Esophagus mucosa (tissue), 1 donor: ENCODE measurements around the gene UQCC5. TPM values are rescaled to one million over a fixed set of nuclear protein-coding genes. Genes with fewer than 3 reads are reported as not detected.

ENCODE experiments used
- ATAC-seq: fragments of 200-7000 bp; cut with Tn5 transposase; one replicate; pipeline ENCODE4 v1.9.1; 2020
- total RNA-seq: library from RNA; stranded (reverse); gene quantifications from one replicate; pipeline ENCODE4 v1.2.4, GENCODE V29; 2023
- donor health status: DM: yes; HTN: yes; CAD: no.

The UQCC5 gene
- total RNA-seq, 1 donor from 2014 or later = 17.6 TPM

DNA sequence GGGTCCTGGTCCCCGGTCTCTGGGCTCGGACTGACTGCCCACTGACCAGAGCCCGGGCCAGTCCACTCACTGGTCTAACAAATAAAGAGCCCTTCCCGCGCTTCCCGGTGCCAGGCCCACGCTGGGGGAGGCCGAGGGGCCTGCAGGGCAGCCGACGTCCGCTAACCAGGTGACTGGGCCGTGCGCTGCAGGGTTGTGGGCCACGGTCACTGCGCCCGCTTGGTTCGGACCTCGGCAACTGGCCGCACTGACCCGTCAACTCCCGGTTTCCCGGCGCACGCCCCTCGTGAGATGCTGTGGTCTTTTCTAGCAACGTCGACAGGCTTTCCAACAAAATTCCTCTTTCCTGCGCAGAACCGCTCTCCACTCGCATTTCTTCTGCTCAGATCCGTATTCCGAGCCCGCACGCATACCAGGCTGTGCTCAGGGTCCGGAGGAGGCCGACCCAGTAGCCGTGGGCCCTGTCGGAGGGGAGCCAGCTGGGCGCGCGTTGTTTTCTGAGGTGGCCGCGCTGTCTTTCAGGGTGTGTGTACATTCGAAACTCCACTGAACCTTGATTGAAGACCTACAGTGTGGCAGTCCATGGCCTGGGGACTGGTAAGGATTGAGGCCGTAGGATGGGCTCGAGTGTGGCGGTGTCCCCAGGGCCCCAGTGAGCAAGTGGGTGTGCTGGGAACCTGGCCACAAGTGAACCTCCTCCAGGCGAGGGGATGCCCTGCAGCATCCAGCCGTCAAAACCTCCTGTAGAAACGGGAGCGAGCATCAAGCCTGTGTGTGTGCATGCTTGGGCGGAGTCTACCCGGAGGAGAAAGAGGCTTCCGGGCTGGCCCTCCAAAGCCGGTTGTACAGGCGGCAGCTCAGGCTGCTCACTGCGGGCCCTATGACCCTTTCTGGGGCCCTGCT lies 1.9 kb upstream of the UQCC5 start:
- ATAC-seq = peak; percentile 20

DNA sequence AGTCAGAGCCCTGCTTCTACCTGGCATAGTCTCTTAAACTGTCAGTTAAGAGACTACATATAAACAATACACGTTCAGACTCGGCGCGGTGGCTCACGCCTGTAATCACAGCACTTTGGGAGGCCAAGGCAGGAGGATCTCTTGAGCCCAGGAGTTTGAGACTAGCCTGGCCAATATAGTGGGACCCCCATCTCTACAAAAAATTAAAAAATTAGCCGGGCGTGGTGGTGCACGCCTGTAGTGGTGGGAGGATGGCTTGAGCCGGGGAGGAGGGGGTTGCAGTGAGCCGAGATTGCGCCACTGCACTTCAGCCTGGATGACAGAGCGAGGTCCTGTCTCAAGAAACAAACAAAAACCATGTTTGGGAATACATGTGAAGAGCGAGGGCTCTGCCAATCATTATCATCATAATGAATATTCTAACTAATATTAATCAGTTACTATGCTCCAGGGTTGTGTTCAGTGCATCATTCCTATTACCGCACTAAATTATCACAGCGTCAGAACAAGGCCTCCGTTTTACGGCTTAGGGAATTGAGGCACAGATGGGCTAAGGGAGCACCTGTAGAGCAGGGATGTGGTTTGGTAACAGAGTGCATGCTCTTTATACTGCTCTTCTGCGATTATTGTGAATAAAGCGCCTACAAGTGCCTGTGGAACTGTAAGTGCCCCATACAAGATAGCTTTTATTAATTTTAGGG lies 844 bp upstream of the UQCC5 start:
- no peak for ATAC-seq

DNA sequence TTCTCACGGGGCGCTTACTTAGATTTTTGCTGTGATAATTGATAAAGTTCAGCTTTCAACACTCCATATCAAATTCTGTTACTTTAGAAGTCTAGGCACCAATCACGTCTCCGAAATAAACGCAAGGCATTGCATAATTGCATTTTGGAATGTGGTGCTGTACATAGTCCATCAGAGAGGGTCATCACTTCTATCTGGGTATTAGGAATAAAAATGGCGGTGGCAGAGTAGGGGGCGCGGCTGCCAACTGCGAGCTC lies 365 bp upstream of the UQCC5 start:
- no peak for ATAC-seq

GRCh38 chr3:52537165-52537620 lies 788 bp downstream of the UQCC5 start:
- ATAC-seq = no peak

DNA sequence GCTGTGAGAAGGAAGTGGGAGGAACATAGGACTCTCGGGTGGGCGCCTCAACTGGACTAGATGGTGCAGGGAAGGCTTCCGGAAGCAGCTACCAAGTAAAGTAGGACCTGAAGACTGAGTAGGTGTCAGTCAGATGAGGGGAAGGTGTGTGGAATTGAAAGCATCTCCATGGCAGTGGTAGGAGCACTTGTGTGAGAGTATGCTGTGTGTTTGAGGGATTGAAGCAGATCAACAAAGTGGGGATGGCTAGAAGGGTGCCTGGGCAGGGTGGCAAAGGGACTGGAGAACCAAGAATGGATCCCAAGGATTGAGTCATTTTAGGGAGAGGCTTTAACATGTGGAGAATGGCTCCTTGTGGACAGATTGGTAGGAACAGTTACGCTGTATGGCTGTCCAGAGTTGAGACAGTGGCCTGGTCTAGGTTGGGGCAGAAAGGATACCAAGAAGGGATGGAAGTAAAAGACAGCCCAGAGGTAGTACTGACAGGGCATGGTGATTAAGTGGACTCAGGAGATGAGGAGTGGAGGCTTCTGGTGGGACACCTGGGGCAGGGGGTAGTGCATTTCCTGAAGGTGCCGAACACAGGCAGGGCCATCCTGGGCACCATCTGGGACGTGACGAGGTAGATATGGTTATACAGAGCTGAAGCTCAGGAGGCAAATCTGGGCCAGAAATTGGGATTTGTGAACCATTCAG lies 1.5 kb downstream of the UQCC5 start:
- no peak for ATAC-seq

DNA sequence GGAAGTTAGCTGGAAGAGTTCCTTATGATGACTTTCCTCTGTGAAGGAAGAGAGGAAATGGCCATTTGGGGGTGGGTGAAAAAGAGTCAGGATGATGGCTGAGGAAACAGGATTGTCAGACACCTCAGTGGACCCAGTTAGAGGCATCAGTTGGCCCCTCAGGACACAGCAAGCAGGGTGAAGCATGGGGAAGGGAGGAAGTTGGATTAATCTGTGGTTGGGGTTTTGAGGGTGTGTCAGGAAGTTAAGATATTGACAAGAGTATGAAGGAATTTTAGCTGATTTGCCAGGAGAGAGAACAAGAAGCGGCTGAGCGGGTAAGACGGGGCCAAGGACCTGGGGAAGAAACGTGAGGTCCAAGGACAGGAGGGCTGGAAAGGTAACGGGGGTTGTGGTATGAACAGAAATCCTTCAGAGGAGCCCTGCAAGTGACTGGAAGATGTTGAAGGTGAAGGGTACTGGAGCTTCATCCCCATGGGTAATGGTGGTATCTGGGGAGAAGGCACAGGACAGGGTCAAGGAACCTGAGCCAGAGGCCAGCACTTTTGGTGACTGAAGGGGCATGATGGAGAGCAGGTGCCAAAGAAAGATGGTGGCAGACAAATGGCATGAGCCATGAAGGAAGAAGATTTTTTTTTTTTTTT lies 2.7 kb downstream of the UQCC5 start:
- no peak for ATAC-seq

GRCh38 chr3:52541050-52541449 lies 4.6 kb downstream of the UQCC5 start:
- no peak for ATAC-seq

DNA sequence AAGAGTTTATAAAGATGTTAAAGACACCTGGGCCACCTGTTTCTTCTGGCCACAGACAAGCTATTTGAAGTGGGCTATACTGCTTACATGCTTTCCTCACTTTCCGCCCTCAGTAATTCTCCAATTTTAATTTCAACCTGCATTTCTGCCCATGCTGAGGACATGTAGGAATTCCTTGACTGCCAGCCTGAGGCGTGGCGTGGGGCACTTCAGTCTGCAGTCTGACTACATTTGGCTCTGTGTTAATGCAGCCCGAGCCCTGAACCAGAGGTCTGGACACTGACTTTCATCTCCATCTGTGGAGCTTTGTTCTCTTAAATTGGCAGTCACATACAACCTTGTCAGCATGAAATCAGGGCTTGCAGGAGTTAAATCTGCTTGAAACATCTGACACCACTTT lies 8.5 kb downstream of the UQCC5 start:
- ATAC-seq = no peak

DNA sequence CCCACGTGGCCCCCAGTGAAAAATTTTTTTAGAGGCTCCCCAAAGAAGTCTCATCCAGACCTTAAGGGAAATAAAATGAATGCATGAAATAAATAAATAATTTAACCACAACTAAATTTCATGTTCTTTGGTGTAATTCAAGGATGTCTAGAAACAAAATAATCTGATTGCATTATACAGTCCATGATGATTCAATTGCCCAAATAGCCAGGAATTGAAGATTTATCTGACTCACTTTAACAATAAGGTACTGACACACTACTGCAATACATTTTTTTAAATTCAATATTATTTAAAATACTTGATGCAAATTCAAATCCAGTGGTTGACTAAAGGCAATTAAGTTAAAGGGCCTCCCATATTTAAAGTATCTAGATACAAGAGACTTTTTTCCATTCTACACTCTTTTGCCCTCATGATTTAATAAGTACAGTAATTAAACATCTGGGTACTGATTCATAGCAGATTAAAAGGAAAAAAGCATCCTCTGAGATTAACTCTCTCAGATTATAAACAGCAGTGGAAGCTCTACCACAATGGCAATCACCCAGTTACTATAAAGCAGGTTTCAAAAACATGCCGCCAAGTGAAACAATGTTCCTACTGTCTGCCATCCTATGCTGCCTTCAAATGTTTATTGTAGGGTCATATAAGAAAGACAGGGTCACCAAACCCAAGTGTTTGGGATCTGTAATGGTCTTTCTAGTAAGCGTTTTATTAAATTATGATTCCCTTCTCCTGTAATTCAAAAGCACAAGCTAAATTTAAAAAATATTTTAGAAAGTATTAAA lies 9.9 kb downstream of the UQCC5 start:
- no peak for ATAC-seq

- no peak for ATAC-seq
Observed at GRCh38 chr3:52547143-52547542, 10.7 kb downstream of the UQCC5 start.

GRCh38 chr3:52551118-52551517 lies 14.7 kb downstream of the UQCC5 start:
- ATAC-seq = no peak

DNA sequence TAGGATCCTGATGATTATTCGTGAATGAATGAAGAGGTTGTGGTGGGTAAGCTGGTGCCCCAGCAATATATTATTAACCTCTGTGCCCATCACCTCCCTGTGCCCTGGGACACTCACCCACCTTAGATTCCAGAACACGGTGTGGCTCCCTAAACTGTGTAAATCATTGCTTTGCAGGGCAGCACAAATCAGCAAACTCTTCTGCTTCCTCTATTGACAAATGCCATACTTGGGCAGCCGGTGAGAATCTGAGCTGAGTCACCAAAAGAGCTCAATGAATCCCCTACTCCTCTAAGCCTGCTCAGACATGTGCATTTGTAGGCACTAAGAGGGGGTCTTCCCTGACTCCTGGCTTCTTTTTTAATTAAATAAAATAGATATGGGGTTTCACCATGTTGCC lies 15.7 kb downstream of the UQCC5 start:
- peak; percentile 62 for ATAC-seq

GRCh38 chr3:52554026-52554755 lies 17.8 kb downstream of the UQCC5 start:
- ATAC-seq = no peak

- no peak for ATAC-seq
Observed at GRCh38 chr3:52555056-52555455, 18.7 kb downstream of the UQCC5 start.

DNA sequence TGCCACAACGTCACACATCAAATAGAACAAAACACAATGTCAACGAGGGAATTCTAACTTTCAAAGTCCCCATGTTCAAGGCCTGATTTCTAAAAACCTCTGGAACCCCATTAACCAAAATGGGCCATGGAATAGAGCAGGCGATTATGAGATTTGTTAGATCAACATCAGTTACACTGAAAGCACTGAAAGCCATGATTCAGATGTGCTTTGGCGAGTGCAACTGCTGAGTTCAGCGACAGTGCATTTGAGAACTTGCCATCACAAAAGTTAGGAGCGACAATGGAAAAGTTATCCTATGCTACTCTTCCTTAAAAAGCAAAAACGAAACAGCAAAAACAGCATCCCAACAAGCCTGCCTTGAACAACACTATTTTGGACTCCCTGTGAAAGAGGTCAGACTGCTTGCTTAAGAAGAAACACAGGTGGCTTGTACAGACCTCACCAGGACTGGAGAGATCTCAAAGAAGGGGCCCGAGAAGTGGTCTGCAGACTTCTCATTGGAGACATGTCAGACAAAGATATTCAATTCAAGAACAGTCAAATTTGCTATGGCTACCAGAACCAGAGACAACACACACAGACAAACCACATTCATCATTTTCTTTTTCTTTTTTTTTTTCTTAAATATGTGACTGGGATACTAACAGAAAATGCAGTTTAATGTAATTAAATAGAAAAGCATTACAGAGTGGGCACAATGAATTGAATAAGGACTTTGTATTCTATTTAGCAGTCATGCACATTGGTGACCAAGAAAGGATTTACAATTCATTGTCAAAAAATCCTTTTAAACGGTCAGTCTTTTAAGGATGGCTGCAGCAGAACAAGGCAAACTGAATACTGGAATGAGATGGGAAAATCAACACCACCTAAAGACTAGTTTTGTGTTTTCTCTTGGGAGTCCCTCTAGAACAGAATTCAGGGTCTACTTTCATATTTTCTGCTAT lies 20.9 kb downstream of the UQCC5 start:
- no peak for ATAC-seq

- no peak for ATAC-seq
Observed at GRCh38 chr3:52558436-52558835, 22.0 kb downstream of the UQCC5 start.

- ATAC-seq = no peak
Observed at GRCh38 chr3:52561028-52561747, 24.8 kb downstream of the UQCC5 start.

DNA sequence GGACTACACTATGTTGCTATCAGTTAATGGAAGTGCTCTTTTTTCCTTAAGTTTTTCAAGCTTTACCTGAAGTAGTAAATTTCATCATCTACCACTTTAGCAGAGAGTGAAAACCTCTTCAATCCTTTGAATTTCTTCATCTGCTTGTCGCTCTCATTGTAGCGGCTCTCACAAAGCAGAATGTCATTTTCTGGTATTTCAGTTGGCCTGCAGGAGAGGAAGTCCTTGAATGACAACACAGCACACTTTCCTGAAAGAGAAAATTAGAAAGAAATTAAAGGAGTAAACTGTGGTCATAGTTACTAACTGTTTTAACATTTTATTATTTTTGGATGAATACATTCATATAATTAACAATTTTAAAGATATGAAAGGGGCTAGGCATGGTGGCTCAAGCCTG lies 27.6 kb downstream of the UQCC5 start:
- ATAC-seq = no peak

GRCh38 chr3:52568069-52568468 lies 31.7 kb downstream of the UQCC5 start:
- ATAC-seq = no peak

DNA sequence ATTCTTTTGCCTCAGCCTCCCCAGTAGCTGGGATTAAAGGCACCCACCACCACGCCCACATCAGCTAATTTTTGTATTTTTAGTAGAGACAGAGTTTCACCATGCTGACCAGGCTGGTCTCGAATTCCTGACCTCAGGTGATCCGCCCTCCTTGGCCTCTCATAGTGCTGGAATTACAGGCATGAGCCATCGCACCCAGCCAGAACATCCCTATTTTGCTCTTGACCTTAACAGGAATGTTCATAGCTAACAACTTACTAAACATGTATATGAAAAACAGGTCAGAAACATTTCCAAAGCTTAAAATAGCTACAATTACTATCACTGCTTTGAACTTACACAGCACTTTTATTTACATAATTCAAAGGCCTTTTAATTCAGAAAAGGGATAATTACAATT lies 33.7 kb downstream of the UQCC5 start:
- no peak for ATAC-seq
